Lower leg skin (tissue), 4 donors: ENCODE results near the gene PDZD2. TPM values are rescaled to one million over a fixed set of nuclear protein-coding genes. Genes with fewer than 3 reads are reported as not detected.

Experiments used
- DNase-seq, 2 donors: peaks; one replicate each; pipeline ENCODE4 v3.0.0-alpha.2; 2019; ENCODE audit warnings: low spot score in 2 of 2
- H3K4me3 ChIP-seq: fragments of 200-600 bp; sonication (generic); 2 replicates; pipeline ENCODE4 v1.5.1; 2017; ENCODE audit warnings: mild to moderate bottlenecking, low read depth; ENCODE audit not compliant: poor library complexity, severe bottlenecking
- POLR2A ChIP-seq, 2 donors: fragments of 450-650 bp; IDR thresholded peaks; one replicate each; pipeline ENCODE4 v1.6.1; 2016 to 2017; ENCODE audit warnings: antibody characterized with exemption in 2 of 2, mild to moderate bottlenecking in 1 of 2, moderate library complexity in 1 of 2
- WGBS, 2 donors: methylation state at CpG; one replicate each; pipeline ENCODE4 v1.1.5; 2018; 5-methylcytosine and 5-hydroxymethylcytosine counted together
- intact Hi-C: fragments of 100-400 bp; cut with DNase I; formaldehyde crosslinking; loops from one replicate; pipeline ENCODE4 v1.15.0; 2023; ENCODE audit warnings: low total_unique reads
- total RNA-seq, 4 donors: library from RNA; depleted of rRNA; stranded (reverse); fragments of >200 nt; gene quantifications; one replicate each; pipeline ENCODE4 v1.1.0, GENCODE V29; 2016
- TF ChIP-seq, protein P1 (sequence below), 3 donors: fragments of 450-650 bp; IDR thresholded peaks; one replicate each; pipeline ENCODE4 v1.5.1; 2016; ENCODE audit warnings: antibody characterized with exemption in 3 of 3, mild to moderate bottlenecking in 3 of 3, moderate library complexity in 2 of 3

Gene PDZD2
- total RNA-seq, 4 donors from 2014 or later: 102 to 150 (median 116) TPM

GRCh38 chr5:31657315-31657979, 18.5 kb downstream of the PDZD2 start:
- peak in 1 of 2 donors; percentile 42 for DNase-seq
- no peak overlapping the region for H3K4me3 ChIP-seq
- WGBS, 2 donors: 84 to 87% methylated on average over 11 of the region's 11 CpGs
- intact Hi-C loops: no loop called here
- no peak for TF ChIP-seq POLR2A (IDR thresholded peaks at IDR 0.05)

DNA sequence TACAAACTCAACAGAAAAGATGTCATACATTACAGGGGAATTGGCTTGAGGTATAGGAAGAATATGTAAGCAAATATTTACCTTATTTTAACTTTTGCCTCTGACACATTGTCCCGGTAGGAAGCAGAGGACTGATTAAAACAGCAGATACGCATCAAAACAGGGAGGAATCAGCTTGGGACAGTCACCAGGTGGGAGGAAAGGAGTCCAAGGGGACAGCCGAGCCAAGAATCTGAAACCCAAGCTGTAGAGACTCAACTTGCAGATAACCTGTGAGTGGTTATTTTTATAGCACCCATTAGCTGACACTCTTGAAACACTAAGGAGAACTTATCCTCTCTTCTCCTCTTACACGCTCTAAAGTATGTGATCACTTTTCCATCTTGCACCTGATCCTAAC, 22.3 kb downstream of the PDZD2 start:
- intact Hi-C loops: no loop called here
- DNase-seq: no peak
- 89 to 96% methylated on average over 4 of the region's 4 CpGs for WGBS, 2 donors
- no peak for TF ChIP-seq POLR2A (IDR thresholded peaks at IDR 0.05)
- TF ChIP-seq, protein P1, sequence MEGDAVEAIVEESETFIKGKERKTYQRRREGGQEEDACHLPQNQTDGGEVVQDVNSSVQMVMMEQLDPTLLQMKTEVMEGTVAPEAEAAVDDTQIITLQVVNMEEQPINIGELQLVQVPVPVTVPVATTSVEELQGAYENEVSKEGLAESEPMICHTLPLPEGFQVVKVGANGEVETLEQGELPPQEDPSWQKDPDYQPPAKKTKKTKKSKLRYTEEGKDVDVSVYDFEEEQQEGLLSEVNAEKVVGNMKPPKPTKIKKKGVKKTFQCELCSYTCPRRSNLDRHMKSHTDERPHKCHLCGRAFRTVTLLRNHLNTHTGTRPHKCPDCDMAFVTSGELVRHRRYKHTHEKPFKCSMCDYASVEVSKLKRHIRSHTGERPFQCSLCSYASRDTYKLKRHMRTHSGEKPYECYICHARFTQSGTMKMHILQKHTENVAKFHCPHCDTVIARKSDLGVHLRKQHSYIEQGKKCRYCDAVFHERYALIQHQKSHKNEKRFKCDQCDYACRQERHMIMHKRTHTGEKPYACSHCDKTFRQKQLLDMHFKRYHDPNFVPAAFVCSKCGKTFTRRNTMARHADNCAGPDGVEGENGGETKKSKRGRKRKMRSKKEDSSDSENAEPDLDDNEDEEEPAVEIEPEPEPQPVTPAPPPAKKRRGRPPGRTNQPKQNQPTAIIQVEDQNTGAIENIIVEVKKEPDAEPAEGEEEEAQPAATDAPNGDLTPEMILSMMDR (IDR thresholded peaks at IDR 0.05): no peak
- no peak overlapping the region for H3K4me3 ChIP-seq

DNA sequence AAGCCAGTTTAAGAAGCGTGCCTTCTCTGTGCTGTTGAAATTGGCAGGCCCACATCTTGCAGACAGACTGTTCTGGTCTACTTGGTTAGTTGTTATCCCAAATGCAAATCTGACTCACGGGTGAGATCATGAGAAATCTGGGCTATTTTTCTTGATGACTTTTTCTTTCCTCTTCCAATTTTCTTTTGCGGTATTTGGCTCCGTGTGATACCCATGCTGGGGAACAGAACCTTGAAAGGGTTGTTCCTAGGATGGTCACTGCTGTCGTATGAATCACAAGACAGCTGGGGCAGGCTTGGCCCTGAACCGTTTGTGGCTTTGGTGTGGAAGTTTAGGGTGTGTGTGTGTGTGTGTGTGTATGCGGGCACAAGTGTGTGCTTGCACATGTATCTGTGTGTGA, 24.6 kb downstream of the PDZD2 start:
- WGBS, 2 donors: 59 to 64% methylated on average over 7 of the region's 7 CpGs
- peak in 1 of 2 donors; percentile 23 for DNase-seq
- TF ChIP-seq, protein P1 (IDR thresholded peaks at IDR 0.05): no peak
- no peak for TF ChIP-seq POLR2A (IDR thresholded peaks at IDR 0.05)
- no peak overlapping the region for H3K4me3 ChIP-seq
- intact Hi-C loops: no loop called here

- intact Hi-C loops: no loop called here
- WGBS, 2 donors: 87 to 88% methylated on average over 8 of the region's 8 CpGs
- no peak for DNase-seq
- TF ChIP-seq, protein P1 (IDR thresholded peaks at IDR 0.05): no peak
- TF ChIP-seq POLR2A (IDR thresholded peaks at IDR 0.05): no peak
- H3K4me3 ChIP-seq: no peak overlapping the region
Measured at GRCh38 chr5:31664566-31664965, 25.6 kb downstream of the PDZD2 start.

DNA sequence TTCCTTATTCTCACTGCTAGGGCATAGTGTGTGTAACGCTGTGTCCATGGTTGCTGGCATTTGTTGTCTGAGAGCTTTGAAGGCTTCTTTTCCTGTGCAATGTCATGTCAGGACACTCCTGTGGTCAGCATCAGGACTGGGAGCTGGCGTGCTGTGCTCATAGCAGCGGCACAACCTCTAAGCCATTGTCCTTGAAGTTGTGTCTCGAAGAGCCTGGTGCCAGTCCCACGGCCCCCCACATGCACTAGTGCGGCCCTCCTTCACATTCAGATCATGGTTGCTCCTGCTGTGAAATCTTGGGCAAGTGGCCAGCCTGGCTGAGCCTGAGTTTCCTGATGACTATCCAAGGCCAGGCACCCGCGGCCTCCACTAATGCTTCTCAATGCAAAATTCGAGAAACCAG, 32.4 kb downstream of the PDZD2 start:
- WGBS, 2 donors: 83 to 88% methylated on average over 7 to 9 of the region's 9 CpGs
- DNase-seq: no peak
- intact Hi-C loops: no loop called here
- H3K4me3 ChIP-seq: no peak overlapping the region
- no peak for TF ChIP-seq POLR2A (IDR thresholded peaks at IDR 0.05)
- TF ChIP-seq, protein P1 (IDR thresholded peaks at IDR 0.05): no peak

DNA sequence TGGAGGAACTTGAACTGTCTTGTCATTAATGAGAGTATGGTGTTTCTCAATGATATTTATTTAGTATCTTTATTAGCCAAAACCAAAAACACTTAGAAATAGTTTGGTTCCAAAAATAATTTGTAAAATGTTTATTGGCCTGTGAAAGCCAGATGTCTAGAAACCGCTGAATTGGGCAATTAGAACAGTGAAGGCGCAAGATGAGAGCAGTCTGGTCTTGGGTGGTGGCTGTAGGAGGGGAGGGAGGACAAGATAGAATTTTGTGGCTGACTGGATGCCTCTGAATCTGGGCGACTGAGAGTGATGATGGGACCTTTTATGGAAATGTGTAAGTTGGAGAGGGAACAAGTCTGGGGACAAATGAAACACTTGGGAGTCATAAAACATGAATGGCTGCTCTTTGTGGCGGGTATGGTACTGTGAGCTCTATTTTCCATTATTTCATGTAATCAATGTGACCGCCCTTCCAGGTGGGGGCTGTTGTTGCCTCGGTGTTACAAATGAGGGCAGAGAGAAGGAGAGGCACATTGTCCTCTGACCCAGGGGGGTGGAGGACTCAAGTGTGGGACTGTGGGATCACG, 35.5 kb downstream of the PDZD2 start:
- 64 to 74% methylated on average over 7 of the region's 7 CpGs for WGBS, 2 donors
- no peak overlapping the region for H3K4me3 ChIP-seq
- no peak for TF ChIP-seq POLR2A (IDR thresholded peaks at IDR 0.05)
- TF ChIP-seq, protein P1 (IDR thresholded peaks at IDR 0.05): no peak
- intact Hi-C loops: no loop called here
- no peak for DNase-seq
